Urothelium cell line (cell line): ENCODE results near the gene DCAF4L1.
A peak's percentile ranks its signal among the peaks of the same experiment; 100 is the strongest.

Experiments used
- DNase-seq: peaks from one replicate; pipeline ENCODE4 v3.0.0; 2011; ENCODE audit warnings: low spot score, mixed read lengths
- FAIRE-seq: peaks from 2 replicates; lab custom pipeline; 2011; peaks lifted over from hg19 to GRCh38; lab: Jason Lieb, UNC

The DCAF4L1 gene

DNA sequence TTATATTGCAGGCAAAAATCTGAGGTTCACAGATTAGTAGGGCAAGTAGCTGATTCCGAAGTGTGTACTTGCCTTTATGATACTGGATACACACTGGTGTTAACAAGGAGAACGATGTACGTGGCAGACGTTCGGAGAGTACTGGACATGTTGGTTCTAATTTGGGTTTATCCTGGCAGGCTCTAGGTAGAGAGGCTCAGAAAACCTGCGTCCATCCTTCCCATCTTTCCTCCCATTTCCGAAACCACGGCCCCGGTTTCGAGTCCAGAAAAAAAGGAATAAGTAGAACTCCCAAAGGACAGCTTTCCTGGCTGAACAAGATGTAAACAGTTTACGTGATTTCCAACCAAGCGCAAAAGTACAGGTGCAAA is 8.4 kb downstream of the DCAF4L1 start:
- no peak for DNase-seq
- FAIRE-seq, result no peak

DNA sequence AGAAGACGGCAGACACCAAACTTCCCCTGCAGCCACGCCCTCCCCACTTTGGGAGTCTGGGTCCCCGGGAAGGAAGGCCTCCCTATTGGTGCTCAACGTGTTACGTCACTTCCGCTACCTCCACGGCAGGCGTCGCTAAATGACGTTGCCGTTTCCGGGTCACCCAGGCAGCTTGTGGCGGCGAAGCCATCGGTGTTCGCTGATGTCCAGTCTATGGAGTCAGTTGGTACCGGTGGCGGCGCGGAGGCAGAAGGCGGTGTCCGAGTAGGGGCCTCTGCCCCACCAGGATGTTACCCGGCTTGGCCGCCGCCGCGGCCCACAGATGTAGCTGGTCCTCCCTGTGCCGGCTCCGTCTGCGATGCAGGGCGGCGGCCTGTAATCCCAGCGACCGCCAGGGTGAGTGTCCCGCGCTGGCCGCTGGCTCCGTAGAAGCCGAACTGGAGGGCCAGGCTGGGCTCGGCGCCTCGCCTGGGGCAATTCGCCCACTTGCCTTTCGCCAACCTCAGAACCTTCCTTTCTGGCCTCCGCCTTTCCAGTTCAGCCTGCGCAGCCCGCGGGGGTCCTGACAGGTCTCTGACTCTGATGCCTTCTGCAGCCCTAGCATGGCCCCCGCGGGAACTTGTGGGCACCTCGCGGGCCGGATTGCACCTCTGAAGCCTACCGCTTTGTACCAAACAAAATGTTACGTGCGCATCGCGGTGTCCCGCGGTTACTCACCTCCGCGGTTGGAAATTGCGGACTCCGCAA is 9.0 kb downstream of the DCAF4L1 start, which contains the start of gene SLC30A9:
Gene SLC30A9, plus strand, starts transcription at position 166 of the 747 bp plus-strand sequence. Its CDS starts 122 bp downstream, at position 288.
- FAIRE-seq, result peak; percentile 99
- peak; percentile 98 for DNase-seq

DNA sequence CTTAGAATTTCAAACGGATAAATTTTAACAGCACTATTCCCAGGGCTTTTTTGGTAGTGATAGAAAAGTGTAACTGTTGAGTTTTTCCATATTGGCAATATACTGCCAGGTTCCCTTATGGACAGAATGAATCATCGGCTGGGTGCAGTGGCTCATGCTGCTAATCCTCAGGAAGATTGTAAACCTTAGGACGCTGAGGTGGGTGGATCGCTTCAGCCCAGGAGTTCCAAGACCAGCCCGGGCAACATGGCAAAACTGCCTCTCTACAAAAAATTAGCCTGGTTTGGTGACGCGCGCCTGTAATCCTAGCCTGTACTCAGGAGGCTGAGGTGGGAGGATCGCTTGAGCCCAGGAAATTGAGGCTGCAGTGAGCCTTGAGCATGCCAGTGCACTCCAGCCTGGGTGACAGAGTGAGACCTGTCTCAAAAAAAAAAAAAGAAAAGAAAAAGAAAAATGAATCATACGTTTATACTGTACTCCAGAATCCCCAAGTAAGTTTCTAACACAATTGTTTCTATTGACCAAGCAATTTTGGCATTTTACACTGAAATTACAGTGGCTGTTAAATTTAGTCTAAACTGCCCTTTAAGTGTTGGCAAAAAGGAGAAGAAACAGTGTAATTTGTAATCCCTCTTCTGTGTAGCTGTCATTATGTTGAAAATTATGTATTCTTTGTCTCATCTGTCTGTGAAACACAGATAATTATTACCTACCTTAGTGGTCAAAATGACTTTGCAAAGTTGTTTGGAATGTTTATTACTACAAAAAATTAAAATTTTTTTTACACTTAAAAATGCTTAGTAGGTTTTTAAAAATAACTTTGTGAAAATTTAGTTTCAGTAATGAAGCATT is 10.6 kb downstream of the DCAF4L1 start:
- DNase-seq, result no peak
- FAIRE-seq, result no peak

DNA sequence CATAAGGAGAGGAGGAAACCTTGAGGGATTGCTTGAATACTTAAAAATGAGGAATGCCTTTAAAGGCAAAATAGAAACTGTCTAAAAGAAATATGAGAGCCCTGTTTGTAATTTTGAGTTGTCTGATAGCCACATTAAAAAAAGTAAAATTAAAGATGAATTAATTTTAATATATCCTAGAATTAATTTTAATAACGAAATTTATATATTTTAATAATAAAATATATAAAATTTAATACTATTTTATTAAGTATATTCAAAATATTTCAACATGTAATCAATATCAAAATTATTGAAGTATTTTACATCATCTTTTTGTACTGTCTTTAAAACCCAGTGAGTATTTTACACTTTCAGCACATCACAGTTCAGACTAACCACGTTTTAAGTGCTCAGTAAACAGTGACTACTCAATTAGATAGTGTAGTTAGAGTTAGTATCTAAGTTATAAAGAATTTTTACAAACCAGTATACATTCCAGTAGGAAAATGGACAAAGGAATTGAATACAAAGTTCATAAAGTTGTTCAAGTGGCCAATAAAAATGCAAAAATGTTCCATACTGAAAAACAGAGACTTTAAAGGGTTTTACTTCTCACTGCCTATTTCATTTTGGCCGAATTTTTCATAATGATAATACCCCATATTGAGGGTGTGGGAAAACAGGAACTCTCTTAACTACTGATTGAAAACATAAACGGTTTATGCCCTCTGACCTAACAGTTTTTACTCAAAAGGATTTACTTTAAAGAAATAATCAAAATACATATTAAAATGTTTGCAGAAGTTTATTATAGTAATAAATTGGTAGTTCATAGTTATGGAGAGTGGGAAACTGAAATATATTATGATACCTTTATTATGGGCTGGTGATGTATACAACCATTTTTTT is 11.7 kb downstream of the DCAF4L1 start:
- no peak for FAIRE-seq
- no peak for DNase-seq

DNA sequence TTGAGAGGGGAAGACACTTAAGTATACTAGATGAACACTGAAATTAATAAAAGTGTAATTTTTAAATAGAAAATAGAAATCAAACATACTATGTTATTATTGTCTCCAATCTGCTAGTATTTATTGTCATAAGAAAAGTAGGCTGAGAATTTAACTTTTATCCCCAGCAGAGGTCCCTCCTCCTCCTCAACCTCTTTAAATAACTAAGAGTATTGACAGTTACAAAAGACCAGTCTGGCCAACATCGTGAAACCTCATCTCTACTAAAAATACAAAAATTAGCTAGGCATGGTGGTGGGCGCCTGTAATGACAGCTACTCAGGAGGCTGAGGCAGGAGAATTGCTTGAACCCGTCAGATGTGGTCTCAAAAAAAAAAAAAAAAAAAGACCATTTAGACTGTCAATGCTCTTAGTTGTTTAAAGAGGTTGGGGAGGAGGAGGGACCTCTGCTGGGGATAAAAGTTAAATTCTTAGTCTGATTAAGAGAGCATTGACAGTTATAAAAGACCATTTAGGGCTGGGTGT is 13.0 kb downstream of the DCAF4L1 start:
- FAIRE-seq (no peak), DNase-seq (no peak)

DNA sequence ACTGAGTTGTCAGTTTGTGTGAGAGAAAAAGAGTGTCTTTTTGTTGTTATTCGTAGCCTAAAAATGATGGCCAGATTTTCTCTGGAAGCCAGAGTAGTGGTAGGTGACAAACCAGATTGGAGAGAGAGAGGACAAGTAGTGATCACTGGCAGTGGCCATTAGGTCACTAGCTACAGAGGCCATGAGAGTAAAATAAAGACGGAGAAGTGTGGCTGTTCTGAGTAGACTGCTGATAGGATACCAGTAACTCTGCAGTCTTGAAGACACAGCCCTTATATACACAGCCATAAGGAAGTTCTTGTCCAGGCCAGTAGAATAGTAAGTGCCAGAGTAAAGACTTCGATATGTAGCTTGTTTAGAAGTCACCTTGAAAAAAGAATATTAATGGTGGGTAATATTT is 16.5 kb downstream of the DCAF4L1 start:
- DNase-seq, result no peak
- no peak for FAIRE-seq

DNA sequence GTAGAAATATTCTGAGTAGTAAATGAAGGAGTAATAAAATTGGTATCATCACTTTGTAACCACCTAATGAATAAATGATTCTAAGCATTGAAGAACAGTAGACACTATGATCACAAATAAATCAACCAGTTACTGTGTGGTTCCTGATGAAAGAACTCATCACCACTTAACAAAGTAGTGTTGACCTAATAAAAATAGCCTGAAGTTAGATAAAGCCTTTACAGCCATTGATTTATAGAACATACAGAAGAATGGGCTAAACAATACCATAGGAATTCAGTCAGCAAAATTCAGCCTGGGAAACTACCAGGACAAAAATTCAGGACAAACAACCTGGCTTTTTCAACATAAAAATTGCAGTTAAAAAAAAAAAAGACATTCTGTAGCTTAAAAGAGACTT is 17.8 kb downstream of the DCAF4L1 start:
- FAIRE-seq (no peak), DNase-seq (no peak)

DNA sequence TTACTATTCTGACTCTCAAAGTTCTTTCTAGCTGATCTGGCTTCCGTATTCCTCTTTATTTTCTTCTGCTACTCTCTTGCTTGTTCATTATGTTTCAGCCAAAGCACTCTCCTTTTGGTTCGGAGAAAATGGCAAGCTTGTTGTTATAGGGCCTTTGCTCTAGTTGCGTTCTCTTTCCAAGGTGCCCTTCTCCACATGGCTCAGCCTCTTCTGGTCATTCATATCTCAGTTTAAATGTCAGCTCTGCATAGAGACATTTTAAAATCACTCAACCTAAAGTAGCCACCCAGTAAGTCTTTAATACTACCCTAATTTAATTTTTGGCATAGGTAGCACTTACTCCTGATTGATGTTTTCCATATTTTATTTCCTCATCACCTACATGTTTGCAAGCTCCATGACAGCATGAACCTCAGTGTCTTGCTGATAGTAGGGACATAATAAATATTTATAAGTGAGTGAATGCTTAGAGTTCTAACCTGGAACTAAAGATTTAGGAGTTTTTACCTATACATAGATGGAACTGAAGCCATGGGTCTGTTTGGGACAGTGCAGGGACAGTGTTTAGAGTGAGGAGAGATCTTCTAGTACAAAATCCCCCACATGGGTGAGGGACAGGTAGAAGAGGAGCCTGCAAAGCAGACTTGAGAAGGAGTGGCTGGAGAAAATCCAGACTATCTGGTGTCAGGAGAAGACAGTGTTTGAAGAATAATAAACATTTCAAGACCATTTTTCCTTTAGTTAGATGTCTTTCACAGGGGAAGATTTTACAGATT is 26.6 kb downstream of the DCAF4L1 start:
- no peak for DNase-seq
- FAIRE-seq, result no peak

DNA sequence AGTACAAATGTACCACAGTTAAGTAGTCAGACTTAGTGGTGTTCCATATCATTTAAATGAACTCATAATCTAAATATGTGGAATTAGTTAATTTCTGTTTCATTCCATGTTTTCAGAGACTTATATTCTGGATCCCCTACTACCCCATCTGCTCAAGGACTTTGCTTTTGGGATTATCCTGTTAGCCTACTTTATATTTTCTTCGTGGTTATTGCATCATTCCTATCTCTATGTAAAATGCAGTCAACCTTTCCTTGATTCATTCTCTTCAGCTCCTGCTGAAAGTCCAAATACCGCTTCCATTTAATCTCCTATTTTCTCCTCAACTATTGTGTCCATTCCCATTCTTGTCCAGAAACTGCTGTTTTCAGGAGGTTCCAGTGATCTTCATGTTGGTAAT is 33.9 kb downstream of the DCAF4L1 start:
- no peak for FAIRE-seq
- no peak for DNase-seq

DNA sequence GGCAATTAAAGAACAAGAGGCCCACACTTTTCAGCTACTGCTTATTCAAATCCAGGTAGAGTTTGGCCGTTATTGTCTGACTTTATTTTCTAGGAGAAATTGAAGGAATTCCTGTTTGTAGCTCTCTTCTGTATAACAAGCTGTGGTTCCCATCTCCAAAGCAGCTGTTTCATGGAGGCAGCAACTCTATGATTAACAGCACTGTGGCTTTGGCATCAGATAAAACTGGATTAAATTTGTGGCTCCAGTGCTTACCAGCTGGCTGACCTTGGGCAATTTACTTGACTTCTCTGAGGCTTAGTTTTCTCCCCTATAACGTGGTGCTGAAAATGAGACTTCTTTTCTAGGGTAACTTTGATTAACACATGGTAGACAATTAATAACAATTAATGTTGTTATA is 36.9 kb downstream of the DCAF4L1 start:
- DNase-seq (no peak), FAIRE-seq (no peak)
